GM12801 (cell line): Measurements from ENCODE around the gene PLEKHA6.

ENCODE experiments used
- TF ChIP-seq, protein P1 (sequence below): IDR thresholded peaks from one replicate; pipeline ENCODE4 v1.5.1; 2011; ENCODE audit warnings: control low read depth; ENCODE audit not compliant: insufficient read length; ENCODE audit errors: extremely low read depth

The PLEKHA6 gene

DNA sequence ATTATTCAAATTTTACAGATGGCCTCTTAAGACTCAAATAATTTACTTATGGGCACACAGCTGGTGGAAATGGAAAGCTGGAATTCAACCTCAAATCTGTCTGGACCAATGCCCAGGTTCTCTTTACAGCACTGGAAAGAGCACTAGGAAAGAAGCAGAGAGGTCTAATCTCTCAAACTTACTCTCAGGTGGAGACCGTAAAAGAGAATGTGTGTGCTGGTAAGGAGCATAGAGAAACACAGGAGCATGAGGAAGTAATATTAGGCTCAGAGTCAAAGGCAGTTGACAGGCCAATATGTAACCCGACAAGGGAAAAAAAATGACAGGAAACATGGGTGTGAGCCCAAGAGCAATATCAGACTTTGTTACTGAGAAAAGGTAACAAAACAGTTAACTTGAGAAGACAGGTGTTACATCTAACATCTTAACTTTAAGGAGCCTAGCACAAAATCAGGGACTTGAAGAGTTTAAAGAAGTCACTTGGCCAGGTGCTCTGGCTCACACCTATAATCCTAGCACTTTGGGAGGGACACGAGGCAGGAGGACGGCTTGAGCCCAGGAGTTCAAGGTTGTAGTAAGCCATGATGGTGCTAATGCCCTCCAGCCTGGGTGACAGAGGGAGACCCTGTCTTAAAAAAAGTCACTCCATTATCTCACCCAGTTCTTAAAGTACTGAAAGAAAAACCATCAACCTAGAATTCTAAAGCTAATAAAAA, 31.2 kb upstream of the PLEKHA6 start:
- TF ChIP-seq, protein P1, sequence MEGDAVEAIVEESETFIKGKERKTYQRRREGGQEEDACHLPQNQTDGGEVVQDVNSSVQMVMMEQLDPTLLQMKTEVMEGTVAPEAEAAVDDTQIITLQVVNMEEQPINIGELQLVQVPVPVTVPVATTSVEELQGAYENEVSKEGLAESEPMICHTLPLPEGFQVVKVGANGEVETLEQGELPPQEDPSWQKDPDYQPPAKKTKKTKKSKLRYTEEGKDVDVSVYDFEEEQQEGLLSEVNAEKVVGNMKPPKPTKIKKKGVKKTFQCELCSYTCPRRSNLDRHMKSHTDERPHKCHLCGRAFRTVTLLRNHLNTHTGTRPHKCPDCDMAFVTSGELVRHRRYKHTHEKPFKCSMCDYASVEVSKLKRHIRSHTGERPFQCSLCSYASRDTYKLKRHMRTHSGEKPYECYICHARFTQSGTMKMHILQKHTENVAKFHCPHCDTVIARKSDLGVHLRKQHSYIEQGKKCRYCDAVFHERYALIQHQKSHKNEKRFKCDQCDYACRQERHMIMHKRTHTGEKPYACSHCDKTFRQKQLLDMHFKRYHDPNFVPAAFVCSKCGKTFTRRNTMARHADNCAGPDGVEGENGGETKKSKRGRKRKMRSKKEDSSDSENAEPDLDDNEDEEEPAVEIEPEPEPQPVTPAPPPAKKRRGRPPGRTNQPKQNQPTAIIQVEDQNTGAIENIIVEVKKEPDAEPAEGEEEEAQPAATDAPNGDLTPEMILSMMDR, result no peak

DNA sequence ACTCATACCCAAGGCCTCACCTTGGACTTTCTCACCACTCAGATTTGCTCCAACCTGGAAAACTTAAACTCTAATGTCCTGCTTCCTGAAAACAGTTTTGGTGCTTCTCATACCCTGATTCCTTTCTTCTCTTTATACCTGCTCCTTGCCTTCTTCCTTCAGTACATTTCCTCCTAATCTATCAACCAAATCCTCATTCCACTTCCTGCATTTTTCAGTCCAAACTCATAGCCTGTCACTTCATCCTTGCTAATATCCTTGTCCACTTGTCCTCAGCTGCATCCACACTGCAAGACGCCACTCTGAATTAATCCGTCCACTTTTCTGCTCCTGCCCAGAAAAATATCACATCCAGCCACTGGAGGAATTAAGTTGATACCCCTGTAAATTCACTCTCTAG, 26.0 kb upstream of the PLEKHA6 start:
- TF ChIP-seq, protein P1, result no peak

DNA sequence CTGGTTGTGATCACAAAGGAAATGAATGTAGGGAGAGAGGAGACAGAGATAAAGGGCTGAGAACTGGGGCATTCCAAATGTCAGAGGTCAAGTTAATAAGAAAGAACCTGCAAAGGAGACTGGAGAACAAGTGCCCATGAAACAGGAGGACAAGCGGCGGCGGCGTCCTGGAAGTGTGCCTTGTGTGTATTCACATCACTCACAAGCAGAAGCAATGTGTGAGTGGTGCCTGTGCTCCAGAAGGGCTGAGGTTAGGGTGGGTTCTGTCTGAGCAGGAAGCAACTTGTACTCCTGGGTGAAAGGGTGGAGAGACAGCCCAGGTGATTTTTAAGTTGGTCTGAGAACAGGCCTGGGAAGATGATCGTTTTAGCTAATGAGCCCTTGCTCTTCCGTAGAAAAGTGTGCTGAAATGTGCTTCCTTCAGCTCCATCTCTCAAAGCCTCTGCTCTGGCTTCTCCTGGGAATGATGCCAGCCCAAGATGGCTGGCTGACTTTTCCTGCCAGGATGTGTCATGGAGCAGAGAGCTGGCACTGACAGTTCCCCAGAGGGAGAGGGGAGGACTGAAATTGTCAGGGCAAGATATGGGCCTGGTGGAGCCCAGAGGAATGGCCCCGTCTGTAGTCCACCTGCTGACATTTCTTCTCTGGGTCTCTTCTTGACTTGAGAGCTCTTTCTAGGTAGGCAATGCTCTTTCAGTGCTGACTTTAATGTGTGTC, 25.1 kb upstream of the PLEKHA6 start:
- TF ChIP-seq, protein P1, result no peak

- TF ChIP-seq, protein P1, result no peak
Measured at GRCh38 chr1:204383163-204383904, 23.6 kb upstream of the PLEKHA6 start.

- TF ChIP-seq, protein P1, result no peak
Measured at GRCh38 chr1:204382714-204383083, 23.0 kb upstream of the PLEKHA6 start.

DNA sequence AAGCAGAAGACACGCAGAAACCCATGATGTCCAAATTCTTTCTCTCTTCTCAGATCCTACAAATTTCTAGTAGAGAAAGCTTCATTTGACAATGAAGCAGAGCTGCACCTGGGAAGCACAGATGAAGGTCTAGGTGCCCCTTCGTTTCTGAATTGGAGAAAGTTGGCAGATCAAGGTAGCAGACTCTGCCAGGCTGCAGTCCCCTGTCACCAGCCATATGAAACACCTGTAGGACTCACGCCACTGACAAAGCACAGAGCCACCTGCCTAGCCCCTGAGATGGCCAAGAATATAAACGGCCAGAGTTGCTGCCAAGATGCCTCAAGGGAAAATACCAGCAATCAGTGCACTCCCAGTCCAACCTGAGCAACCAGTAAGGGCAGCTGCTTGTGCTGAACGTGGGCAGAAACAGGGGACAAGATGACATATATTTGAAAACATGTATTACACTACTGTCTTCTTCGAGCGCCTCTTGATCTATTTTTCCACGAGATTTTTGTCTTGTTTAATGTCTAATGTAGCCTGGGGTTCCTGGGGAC, 20.6 kb upstream of the PLEKHA6 start:
- TF ChIP-seq, protein P1, result no peak
